GM21717 (cell line): ENCODE results near the gene FOLR2.

Experiments
- ATAC-seq: cut with Tn5 transposase; IDR thresholded peaks from one replicate; pipeline ENCODE4 v1.9.1; 2021; ENCODE audit warnings: mild to moderate bottlenecking, moderate library complexity; ENCODE audit not compliant: unreplicated experiment

FOLR2 gene

GRCh38 chr11:72239849-72240460 lies 23.4 kb downstream of the FOLR2 start:
- ATAC-seq: no peak

DNA sequence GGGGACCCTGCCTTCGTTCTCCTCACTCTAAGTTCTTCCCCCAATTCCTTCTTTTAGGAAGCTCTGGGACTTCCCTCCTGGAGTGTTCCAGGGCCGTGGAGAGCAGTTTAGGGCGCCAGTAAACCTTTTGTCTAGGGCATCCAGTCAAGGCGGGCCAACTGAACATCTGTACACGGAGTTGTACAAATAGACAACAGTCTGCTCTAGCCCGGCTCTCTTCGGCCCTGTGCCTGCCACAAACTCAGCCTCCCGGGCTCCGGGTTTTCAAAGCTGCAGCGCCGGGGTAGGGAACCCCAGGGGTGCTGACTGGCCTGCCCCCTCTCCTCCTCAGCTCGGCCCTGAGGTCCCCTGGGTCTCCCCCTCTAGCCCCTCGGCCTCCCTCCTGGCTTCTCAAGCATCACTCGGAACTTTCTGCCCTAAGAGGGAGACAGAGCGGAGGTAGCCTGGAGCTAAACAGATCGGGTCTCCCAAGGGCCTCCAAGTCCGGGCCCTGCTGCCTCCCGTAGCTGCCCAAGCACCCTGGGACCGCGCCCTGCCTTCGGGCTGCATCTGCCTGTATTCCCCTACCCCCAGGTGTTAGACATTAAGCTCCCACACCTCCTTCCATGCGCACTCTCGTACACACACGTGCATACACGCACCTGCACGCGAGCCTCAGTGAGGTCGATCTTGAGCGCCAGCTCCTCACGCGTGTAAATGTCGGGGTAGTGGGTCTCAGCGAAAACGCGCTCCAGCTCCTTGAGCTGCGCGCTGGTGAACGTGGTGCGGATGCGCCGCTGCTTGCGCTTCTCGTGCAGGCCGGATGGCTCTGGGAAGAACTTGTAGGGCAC lies 24.1 kb downstream of the FOLR2 start:
- ATAC-seq: no peak

DNA sequence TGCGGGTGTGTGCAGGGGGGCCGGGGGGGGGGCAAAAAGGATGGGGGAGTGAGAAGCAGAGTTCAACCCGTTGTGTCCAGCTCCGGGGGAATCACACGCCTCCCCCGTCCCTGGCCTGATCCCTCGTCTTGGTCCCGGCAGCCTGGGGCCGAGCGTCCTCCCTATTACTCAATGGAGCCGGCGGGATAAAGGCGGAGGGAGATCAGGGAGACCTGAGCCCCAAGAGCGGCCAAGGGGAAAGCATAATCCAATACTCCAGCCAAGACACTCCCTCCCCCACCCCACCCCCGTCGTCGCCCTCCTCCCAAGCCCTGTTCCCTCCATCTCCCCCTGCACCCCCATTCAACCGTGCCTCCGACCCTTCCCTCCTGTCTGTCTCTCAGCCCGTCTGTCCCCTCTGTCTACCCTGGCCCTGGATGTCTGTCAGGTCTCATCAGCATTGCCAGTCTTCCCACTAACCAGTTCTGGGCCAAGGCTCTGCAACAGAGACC lies 24.7 kb downstream of the FOLR2 start:
- no peak for ATAC-seq

DNA sequence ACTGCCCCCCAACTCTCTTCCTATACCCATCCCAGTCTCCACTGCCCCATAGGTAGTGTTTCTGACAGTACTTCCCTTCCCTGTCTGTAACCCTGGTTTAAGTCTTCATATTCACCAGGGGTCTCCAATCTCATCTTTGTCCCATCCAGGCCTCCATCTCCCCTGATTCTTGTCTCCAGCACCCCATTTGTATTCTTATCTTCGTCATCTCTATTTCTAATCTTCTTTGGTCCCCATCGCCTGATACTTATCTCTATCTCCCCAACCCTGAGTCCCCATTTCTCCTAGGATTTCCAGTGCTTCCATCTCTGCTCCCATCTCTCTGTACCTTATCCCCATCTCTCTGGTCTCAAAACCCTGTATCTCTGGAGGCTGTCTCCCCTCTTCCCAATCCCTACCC lies 25.5 kb downstream of the FOLR2 start:
- no peak for ATAC-seq

- no peak for ATAC-seq
Measured at GRCh38 chr11:72243173-72244059, 26.8 kb downstream of the FOLR2 start.

DNA sequence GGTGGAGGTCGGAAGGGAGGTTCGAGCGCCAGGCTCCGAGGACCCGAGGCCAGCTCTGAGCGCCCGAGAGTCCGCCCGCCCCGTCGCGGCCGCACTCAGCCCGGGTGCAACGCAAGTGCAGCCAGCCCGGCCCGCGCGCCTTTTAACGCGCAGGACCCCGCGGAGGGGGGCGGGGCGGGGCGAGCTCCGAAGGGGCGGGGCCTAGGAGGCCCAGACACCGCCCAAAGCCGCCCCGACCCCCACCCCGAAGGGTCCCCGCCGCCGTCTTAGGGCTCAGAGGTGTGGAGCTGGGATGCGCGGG lies 27.4 kb downstream of the FOLR2 start, which contains the start of gene PHOX2A:
TSS of gene PHOX2A (minus strand) at position 117 of the 301 bp plus-strand sequence. CDS start 172 bp downstream, outside the sequence.
- ATAC-seq: no peak

- no peak for ATAC-seq
Measured at GRCh38 chr11:72244361-72245262, 28.0 kb downstream of the FOLR2 start.

DNA sequence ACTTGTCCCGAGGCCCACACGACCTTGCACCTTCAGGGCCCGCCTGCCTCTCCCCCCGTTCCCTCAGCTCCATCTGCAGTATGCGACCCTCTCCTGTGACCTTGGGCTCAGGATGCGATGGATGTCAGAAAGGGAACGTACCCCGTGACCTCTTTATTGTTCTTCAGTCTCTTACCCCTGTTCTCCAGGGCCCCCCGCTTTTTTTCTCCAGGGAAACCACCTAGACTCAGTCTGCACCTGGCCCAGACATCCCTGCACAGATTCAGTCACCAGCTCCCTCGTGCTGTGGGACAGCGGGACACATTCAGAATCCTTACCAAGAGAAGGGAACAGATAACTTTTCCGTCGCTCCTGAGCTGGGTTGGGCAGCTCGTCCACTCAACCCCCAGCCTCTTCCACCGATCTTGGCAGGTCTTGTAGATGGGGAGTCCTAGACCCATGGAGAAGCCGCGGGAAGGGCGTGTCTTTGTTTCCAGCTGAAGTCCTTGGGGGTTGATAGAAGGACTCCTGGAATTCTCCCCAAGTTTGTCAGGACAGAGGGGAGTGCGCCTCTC lies 28.7 kb downstream of the FOLR2 start:
- ATAC-seq: no peak

DNA sequence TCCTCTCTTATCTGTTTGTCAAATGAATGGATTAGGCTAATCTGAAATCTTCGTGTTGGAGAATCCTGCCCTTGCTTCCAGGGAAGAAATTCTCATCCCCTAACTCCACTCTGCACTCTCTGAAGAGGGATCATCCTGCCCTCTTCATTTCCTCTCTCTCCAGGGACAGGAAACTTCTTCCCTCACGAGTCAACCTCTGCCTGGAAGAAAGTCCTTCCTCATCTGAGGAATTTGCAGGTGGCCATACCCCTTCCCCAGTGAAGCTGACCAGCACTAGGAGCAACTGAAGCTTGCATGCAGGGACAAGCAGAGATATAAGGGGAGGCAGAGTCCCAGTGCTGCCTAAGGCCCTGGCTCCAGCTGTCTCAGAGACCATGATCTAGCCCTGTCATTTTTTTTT lies 31.0 kb downstream of the FOLR2 start:
- no peak for ATAC-seq

DNA sequence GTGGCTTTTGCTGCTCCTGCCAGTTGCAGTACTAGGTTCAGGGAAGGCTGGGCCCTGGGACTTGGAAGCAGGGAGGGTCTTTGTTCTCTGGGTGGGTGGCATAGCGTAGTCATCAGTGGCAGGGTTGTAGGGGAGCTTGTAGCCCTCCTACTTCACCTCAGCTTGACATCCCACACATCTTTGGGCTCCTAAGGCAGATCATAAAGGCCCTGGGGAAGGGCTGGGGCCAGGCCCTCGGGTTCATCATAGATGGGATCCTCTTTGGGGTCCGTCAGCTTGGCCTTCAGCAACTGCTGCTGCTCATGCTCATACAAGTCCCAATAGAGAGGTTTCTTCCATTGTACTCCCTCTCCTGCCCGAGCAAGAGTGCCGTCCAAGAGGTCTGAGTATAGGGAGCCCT lies 33.4 kb downstream of the FOLR2 start:
- ATAC-seq: no peak

DNA sequence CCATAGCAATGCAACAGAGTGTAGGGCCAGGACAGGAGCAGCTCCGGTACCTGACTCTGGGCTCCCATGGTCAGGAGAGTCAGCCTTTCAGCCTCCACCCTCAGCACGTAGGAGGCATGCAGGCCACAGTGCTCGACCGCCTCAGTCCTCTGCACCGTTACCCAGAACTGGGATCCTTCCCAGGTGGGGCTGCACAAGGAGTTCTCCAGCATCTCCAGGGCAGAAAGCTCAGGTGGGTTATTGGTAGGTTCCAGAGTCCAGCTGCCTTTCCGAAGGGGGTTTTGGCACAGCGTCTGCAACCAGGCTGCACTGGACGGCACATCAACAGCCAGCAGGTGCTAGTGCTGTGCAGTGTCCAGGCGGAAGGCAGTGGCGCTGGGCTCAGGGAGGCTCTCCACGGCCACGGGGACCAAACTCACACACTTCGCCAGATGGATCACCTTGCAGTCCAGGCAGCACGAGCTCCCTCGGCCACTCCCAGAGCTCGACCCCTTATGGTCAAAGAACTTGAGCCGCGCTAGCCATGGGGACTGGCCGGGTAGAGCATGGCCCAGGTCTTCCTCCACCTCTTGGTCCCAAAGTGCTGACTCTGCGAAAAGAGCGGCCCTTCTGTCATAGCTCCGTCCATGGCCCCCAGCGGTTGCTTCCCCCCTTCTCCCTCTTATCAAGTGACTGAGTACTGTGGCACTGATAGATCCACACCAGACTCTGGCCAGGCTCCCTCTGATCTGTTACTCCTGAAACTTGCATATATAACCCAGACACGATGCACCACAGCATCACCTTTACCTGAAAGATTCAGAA lies 34.3 kb downstream of the FOLR2 start:
- no peak for ATAC-seq

- ATAC-seq: no peak
Measured at GRCh38 chr11:72251614-72252013, 35.0 kb downstream of the FOLR2 start.

DNA sequence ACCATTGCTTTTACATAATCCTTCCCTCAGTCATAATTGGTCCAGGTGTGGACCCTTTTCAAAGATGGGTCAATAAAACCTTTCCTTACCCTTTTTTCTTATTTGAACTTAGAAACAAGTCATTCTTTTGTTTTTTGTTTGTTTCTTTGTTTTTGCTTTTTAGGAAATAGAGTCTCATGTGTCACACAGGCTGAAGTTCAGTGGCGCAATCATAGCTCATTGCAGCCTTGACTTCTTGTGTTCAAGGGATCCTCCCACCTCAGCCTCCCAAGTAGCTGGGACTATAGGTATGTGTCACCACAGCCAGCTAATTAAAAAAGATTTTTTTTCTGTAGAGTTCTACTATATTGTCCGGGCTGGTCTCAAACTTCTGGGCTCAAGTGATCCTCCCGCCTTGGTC lies 36.8 kb downstream of the FOLR2 start:
- ATAC-seq: no peak

DNA sequence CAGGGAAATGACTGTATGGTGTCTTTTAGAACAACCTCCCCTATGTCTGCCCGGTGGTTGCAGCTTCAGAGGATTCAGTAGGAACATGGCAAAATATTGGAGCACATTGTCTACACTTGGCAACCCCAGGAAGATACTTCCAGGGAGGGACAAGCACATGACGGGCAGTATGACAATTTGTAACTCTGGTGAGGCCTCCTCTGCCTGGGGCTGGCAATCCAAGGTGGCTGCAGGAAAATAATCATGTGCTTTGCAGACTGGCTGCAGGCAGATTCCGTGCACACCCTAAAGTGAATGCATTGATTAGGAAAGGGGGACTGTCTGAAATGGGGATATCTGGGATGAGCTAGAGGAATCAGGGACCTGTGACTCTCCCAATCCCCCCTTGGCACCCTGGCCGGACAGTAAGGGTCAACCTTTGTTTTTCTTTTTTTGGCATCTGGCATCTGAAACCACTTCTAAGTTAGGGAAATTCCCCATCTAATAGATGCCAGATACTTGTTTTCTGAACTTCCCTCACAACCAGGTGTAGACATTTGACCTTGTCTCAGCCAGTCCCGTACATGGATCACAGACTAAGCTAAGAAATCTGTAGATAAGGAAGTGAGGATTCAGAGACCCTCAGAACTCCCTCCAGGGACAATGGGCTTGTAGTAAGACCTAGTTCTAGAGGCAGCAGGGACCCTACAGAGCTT lies 37.9 kb downstream of the FOLR2 start:
- no peak for ATAC-seq

GRCh38 chr11:72257570-72257969 lies 41.0 kb downstream of the FOLR2 start:
- ATAC-seq: no peak

- ATAC-seq: no peak
Measured at GRCh38 chr11:72259490-72259889, 42.9 kb downstream of the FOLR2 start.

- no peak for ATAC-seq
Measured at GRCh38 chr11:72260574-72260973, 44.0 kb downstream of the FOLR2 start.

DNA sequence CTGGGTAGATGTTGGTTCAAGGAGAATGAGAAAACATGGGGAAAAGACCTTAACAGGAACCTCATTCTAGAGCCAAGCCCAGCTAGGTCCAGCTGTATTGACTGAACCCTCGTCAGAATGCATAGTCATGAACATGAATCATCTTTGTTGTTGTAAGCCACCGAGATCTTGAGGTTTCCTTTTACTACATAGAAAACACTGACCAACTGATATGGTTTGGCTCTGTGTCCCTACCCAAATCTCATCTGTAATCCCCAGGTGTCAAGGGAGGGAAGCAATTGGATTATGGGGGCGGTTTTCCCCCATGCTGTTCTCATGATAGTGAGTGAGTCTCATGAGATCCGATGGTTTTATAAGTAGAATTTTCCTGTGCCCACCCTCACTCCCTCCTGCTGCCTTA lies 46.8 kb downstream of the FOLR2 start:
- ATAC-seq: no peak

DNA sequence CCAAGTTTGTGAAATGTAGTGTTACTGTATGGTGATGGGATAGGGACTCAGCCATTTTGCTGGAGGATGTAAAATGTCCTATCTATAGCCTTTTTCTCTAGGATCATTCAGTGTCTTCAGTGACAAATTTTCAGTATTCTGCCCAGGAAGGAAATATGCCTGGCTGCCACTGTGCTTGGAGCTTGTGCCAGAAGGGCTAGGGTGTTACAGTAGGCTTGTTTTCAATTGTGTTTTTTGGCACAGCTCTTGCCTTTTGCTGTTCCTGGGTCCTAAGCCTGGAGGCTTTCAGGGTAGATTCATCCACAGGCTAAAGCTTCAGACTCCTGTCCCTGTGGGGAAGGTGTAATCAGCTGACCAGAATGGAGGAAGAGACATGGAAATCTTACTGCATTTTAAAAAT lies 49.4 kb downstream of the FOLR2 start:
- ATAC-seq: no peak
